NK-92 treated with Interleukin-12 subunit alpha and Interleukin-12 subunit beta, amount 100 ng/mL, for 24 hours (cell line): ENCODE data around the gene NCS1.

Experiments used
- DNase-seq: peaks from one replicate; lab custom pipeline; 2025; lab: John Stamatoyannopoulos, UW

Gene NCS1

GRCh38 chr9:130147910-130148309, 24.3 kb upstream of the NCS1 start:
- no peak for DNase-seq

GRCh38 chr9:130149031-130149430, 23.2 kb upstream of the NCS1 start:
- DNase-seq = no peak

- no peak for DNase-seq
Measured at GRCh38 chr9:130149654-130150286, 22.4 kb upstream of the NCS1 start.

- no peak for DNase-seq
Measured at GRCh38 chr9:130150779-130151382, 21.3 kb upstream of the NCS1 start.

DNA sequence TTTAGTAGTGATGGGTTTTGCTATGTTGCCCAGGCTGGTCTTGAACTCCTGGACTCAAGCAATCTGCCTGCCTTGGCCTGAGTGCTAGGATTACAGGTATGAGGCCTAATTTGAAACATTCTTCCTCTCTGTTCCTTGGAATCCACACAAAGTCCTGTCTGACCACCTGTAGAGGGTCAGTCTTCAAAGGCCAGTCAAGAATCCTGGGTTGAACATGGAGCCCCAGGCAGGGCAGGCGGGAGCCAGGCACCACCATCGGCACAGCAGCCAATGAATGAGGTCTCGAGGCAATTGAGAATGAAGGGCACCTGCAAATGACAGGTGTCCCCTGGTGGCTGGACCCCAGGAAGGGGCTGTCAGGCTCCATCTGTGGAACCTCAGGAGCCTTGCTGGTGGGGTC, 17.4 kb upstream of the NCS1 start:
- no peak for DNase-seq

GRCh38 chr9:130155647-130156046, 16.6 kb upstream of the NCS1 start:
- no peak for DNase-seq

GRCh38 chr9:130156672-130157071, 15.5 kb upstream of the NCS1 start:
- no peak for DNase-seq

GRCh38 chr9:130157079-130157478, 15.1 kb upstream of the NCS1 start:
- no peak for DNase-seq

DNA sequence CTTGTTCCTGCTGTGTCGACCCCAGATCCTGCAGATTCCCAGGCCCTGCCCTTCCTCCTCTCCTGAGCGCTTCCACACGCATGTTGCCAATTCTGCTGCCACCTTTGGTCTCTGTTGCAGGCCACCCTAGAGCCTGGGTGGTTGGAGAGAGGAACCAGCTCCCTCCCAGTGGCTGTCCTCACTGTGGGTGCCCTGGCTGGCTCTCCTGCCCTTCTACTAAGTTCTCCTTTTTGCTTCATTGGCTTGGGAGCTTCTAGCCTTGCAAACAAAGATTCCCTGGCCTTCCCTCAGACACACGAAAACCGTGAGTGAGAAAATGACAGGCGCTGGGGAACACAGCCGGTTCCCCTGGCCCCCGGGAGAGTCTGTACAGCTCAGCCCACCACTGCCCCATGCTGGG, 14.2 kb upstream of the NCS1 start:
- DNase-seq = no peak

DNA sequence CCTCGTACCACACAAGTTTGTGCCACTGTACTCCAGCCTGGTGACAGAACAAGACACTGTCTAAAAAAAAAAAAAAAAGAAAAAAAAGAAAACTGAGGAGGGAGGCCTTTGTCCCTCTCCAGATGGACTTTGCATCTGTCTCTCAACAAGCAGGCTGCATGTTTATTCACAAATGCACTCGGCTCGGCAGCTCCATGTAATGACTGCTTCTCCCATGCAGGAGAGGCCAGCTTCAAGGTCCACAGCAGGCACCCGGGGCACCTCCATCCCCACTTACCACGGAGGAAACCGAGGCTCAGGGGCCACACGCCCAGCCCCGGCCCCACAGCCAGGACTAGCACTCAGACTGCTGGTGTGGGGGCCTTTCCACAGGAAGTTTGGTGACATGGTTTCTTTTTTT, 13.1 kb upstream of the NCS1 start:
- DNase-seq = no peak

DNA sequence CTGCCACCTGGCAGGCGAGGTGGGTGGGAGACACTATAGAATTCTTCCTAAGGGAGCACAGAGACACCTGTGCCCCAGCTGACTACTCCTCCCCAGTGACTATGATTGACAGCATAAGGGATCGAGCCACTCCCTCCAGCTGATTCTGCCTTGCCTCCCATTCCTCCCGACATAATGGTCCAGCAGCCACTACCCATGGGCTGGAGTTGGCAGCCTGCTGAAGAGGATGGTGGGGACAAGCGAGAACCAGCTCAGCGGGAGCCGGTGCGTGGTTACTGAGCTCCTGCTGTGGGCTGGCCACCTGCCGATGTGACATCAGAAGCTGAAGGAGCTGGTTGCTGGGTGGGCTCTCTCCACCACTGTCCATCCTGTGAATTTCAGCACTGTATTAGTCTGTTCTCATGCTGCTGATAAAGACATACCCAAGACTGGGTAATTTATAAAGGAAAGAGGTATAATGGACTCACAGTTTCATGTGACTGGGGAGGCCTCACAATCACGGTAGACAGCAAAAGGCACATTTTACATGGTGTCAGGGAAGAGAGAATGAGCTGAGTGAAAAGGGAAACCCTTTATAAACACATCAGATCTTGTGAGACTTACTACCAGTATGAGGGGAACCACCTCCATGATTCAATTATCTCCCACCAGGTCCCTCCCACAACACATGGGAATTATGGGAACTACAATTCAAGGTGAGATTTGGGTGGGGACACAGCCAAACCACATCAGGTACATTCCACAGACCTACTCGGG, 12.1 kb upstream of the NCS1 start:
- DNase-seq = no peak

DNA sequence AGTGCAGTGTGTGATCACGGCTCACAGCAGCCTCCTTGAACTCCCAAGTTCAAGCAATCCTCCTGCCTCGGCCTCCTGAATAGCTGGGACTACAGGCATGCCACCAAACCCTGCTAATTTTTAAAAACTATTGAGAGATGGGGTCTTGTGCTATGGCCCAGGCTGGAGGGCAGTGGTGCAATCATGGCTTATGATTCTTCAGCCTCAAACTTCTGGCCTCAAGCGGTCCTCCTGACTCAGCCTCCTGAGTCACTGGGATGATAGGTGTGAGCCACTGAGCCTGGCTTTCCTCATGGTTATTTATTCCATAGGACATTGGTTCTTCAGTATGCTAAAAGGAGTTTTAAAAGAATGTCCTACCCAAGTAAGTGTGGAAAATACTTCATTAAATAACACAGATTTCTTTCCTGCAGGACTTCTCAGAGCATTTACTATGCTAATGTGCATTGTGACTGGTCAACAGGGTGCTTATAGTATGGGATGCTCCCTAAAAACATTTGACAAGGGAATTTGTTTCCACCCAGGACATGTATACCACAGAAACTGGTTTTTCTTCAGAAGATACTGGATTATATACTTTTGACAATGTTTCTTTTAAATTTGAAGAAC, 11.2 kb upstream of the NCS1 start:
- no peak for DNase-seq

- no peak for DNase-seq
Measured at GRCh38 chr9:130165579-130165978, 6.6 kb upstream of the NCS1 start.

DNA sequence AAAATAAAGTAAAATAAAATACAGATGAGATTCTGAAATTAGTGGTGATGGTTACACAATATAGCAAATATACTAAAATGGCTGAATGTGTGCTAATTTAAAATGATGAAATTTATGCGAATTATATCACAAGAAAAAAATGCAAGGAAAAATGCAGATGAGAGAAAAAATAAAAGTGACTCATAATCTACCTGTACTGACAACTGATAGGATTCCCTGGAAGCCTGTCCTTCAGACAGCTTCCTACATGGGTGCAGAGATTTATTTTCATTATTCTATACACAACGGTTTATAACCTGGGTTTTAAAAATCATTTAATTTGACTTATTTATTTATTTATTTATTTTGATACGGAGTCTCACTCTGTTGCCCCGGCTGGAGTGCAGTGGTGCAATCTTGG, 5.8 kb upstream of the NCS1 start:
- no peak for DNase-seq

DNA sequence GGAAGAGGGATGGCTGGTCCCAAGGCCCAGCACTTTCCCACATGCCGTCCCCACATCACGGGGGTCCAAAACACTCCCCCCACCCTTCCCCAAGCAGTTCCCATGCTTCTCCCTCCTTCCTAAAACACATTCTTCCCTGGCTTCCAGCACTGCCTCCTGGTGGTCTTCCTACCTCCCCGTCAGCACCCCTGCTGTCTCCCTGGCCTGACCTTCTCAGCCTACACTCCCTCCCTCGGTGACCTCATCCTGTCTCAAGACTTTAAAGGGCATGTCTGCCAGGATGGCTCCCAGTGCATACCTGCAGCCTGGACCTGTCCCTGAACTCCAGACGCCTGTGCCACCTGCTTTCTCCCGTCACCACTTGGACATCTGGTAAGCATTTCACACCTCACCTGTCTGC, 4.3 kb upstream of the NCS1 start:
- DNase-seq = no peak

DNA sequence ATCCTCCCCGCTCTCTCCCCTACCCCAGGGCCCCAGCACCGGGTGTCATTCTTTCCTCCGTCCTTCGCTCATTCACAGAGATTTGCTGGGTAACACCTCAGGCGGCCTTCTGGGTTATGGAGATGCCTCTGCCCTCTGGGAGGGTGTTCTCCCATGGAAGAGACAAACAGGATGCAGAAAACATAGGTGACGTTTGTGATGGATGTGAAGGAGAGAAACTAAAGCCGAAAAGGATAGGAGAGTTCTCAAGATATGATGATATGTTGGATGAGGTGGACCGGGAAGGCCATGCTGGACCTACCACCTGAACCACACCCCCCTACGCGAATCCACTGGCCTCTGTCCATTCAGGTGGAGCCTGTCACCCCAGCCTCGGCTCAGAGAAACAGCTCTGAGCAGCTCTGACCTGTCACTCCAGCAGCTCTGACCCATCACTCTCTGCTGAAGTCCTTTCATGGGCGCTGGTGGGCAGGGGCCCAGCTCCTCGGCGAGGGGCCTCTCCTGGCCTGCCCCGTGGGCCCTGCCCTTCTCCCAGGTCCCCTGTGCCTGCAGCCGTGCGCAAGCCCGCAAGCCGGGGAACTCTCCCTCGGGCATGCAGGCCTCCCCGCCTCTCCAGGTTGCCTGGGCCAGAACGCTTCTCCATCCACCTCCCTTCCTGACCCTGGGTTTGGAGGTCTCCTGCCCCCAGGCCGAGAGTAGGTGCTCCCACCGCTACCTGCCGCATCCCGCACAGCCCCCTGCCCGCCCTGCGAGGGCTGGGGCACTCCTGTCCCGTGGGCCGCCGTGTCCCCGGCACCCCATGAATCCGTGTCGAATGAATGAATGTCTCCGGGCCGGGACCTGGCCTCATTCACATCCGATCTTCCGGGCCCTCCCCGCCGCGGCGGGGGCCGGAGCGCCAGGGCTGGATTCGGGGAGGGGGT, 717 bp upstream of the NCS1 start:
- DNase-seq = no peak

DNA sequence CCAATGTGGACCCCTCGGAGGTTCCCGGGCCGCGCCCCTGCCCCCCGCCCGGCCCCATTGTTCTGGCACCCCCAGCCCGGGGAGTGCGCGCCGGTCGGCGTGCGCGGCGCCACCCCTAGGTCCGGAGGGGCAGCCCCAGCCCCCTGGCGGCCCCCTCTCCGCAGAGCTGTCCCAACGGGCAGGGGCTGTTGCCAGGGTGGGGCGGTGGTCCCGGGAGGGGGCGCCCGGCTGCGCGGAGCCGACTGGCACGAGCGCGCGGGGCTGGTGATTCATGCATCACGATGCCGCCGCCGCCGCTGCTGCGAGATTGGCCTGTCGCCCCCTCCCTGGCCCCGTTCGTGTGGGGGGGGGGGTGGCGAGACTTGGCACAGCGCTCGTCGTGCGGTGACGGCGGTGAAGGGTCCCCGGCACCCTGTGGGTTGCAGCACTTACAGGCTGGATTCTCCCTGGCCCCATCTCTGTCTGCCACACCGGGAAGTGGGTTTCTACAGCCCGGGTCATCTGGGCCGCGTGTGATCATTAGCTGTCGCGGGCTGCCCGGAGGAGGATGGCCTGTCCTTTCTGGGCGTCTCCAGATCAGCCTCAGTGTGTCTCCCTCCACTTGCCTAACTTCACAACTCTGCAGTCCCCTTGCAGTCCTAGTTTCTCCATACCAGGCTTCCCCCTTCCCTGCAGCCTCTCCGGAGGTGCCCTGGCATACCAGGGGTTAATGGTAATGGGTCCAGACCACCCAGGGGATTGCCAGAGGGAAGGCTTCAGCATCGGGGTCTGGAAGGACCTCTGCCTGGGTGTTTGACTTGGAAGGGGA, 858 bp downstream of the NCS1 start:
- DNase-seq = no peak

DNA sequence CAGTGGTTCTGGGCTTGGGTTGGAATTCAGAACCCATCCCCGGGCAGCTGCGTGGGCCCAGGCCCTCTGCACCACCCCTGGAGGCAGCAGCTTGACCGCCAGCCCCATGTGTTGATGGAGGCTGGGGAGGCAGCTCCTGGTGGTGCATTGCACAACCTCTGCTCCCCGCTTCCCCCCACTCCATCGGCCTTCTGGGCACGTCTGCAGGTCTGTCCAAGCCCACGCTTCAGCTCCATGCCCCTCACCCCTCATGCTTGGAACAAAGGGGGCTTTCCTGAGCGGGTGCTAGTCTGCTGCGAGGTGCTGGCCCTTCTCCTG, 1.4 kb downstream of the NCS1 start:
- no peak for DNase-seq

GRCh38 chr9:130174025-130174424, 1.8 kb downstream of the NCS1 start:
- no peak for DNase-seq

GRCh38 chr9:130174920-130175321, 2.7 kb downstream of the NCS1 start:
- no peak for DNase-seq

DNA sequence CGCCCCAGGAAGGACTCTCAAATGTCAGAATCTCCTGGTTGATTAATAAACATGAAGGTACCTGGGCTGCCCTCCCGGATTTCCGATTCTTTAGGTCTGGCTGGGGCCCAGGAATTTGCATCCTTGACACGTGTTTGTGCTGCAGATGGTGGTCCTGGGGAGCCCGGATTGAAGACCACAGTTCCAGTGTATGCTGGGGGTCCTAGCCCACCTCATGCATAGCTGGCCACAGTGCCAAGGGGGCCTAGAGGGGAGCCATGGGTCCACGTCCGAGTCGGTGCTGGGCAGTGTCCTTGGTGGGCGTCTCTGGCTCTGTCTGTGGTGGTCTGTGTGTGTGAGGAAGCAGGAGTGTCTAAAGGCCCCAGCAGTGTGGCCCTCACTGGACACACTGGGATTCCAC, 3.2 kb downstream of the NCS1 start:
- DNase-seq = no peak
